GM12875 (cell line): ENCODE results near the gene PLA2G4F.

ENCODE experiments used
- H3K4me3 ChIP-seq: one replicate; pipeline ENCODE4 v1.5.1; 2011; ENCODE audit warnings: low read depth, low read length, control low read depth
- TF ChIP-seq, protein P1 (sequence below): IDR thresholded peaks from 2 replicates; pipeline ENCODE4 v1.5.1; 2011; ENCODE audit warnings: low read depth, mild to moderate bottlenecking, control low read depth, inconsistent platforms, low read length, moderate library complexity, borderline replicate concordance; ENCODE audit not compliant: insufficient read depth

The PLA2G4F gene

DNA sequence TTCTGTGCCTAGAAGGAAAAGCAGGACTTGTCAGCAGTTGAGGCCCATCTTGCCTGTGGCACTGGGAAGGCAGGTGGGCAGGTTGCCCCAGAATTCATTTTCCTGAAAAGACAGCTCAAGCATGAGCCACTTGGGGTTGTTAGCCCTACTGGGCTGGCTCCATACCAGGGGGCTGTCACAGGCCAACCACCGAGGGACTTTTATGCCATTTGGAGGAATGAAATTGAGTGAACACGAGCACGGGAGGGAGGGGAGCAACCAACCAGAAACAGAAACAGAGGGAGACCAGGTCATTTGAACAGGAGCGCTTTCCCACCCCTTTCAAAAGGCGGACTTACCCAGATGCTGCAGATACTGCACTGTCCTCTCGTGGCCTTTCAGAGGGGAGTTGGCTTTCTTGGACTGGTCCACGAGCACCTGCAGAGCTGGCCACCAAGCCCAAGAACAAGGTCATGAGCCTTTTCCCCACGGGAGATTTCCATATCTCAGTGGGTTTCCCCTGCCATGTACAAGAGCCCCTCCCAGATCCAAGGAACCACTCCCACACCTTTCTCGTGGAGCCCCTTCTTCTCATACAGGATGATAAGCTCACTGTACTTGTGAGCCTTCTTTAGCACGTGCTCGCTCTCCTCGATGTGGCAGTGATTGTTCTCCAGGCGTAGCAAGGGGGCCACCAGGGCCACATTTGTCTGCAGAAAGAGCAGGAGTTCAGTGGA lies 9.9 kb upstream of the PLA2G4F start:
- no peak overlapping the region for H3K4me3 ChIP-seq
- TF ChIP-seq, protein P1, sequence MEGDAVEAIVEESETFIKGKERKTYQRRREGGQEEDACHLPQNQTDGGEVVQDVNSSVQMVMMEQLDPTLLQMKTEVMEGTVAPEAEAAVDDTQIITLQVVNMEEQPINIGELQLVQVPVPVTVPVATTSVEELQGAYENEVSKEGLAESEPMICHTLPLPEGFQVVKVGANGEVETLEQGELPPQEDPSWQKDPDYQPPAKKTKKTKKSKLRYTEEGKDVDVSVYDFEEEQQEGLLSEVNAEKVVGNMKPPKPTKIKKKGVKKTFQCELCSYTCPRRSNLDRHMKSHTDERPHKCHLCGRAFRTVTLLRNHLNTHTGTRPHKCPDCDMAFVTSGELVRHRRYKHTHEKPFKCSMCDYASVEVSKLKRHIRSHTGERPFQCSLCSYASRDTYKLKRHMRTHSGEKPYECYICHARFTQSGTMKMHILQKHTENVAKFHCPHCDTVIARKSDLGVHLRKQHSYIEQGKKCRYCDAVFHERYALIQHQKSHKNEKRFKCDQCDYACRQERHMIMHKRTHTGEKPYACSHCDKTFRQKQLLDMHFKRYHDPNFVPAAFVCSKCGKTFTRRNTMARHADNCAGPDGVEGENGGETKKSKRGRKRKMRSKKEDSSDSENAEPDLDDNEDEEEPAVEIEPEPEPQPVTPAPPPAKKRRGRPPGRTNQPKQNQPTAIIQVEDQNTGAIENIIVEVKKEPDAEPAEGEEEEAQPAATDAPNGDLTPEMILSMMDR, result no peak

DNA sequence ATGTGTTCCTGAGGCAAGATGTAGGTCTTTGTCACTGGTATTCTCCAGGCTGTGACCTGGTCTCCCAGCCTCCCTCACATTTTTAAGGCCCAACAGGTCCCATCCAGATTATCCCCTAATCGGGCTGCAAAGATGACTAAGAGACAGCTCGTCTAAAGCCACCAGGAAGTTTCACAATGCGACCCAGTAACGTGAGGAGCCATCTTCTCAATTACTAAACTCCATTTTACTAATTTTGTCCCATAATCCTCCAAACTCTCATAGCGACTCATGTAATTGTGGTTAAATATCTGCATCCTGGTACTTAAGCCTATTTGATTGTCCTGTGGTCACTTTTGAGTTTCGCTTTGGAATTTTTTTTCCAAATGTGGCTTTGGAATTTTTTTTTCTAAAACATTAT lies 8.7 kb upstream of the PLA2G4F start:
- TF ChIP-seq, protein P1, result no peak
- no peak overlapping the region for H3K4me3 ChIP-seq

DNA sequence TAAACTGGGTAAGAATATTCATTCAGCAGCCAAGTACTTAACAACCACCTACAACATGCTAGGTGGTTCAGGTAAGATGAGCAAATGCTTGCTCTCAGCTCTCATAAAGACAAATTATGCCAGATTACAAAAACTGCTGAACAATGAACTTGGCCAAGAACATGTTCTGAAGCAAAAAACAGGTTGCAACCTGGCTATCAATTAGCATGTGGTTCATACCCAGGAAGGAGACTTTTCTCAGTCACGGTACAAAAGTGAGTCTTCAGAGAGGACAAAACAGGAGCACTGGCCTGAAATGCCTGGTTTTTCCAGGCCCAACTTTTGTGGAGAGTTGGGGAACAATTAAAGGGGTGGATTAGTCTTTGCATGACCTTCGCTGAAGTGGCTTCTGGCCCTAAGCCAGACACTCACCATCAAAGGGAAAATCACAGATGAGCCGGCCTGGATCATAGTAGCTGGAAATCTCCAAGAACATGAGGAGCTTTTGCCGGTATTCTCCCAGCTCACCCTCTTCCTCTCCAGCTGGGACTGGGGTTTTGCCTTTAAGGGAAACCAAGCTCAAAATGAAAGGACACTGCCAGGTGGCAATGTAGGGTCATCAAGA lies 7.6 kb upstream of the PLA2G4F start:
- no peak overlapping the region for H3K4me3 ChIP-seq
- TF ChIP-seq, protein P1, result no peak

DNA sequence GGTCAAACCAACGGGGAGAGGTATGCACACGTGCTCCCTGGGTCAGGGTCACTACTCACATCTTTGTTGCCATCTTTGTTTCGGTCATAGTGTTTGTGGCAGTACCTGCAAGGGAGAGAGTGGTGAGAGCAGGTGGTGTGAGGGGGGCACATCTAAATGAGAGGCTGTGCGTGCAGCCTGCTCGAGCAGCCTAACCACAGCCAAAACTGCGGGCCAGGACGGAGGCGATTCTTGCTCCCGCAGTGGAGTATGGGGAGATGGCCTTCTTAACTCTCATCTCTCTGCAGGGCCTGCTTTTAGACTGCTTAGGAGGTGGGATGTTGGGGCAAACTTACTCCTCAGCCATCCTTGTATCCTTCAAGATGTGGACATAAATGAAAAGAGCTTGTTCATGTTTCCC lies 6.9 kb upstream of the PLA2G4F start:
- TF ChIP-seq, protein P1, result no peak
- no peak overlapping the region for H3K4me3 ChIP-seq

DNA sequence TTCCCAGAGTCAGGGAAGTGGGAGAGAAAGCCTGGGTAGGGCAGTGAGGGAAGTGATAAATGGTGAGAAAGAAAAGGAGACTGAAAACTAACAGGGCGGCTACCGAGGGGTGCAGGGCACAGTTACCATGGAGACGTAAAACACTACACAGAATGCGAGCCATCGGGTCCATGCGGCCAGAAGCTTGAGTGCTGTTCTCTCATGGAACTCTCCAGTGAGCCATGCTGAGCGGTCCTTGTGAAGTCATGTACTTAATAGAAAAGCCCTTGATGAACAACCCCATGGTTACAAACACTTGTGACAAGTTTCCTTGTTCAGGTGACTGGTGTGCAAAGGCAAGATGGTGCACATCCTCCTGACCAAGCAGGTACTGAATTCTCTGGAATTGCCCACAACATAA lies 3.7 kb upstream of the PLA2G4F start:
- H3K4me3 ChIP-seq, result no peak overlapping the region
- TF ChIP-seq, protein P1, result no peak

DNA sequence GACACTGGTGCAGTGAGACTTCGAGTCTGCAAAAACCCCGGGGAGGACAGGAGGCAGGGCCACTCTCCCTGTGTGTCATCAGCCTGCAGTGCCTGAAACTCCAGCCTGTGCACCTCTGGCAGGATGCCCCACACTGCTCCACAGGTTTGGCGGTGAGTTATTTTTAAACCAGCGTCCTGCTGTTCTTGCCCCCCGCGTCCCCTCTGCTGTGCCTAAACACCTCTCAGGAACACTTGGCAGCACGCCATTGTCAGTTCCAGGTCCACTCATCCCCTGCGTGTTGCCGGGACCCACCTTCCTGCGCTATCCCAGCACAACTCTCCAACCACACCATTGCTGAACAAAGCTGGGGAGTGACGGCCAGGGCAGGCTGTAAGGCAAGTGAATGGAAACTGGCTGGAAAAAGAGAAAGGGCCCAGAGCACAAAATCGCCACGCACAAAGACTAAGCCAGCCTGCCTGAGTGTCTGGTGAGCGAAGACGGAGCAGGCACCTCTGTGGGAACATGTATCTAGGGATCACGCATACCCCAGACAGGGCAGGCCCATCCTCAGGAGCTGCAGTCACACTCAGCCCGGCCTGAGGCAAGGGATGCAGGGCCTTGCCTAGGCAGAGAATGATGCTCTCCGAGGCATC lies 3.1 kb upstream of the PLA2G4F start:
- TF ChIP-seq, protein P1, result no peak
- H3K4me3 ChIP-seq, result no peak overlapping the region
